Ascending aorta (tissue), 2 donors: ENCODE results near the gene POGZ. TPM values are rescaled to one million over a fixed set of nuclear protein-coding genes. Genes with fewer than 3 reads are reported as not detected.
A peak's percentile ranks its signal among the peaks of the same experiment; 100 is the strongest.

ENCODE experiments used
- DNase-seq, 2 donors: peaks; one replicate each; pipeline ENCODE4 v3.0.0-alpha.2; 2019; ENCODE audit warnings: low spot score in 2 of 2
- H3K27ac ChIP-seq, 2 donors: fragments of 200-600 bp; sonication (generic); one replicate each; pipeline ENCODE4 v1.5.1; 2016 to 2017; ENCODE audit warnings: mild to moderate bottlenecking in 1 of 2
- H3K27me3 ChIP-seq: fragments of 200-600 bp; sonication (generic); one replicate; pipeline ENCODE4 v1.5.1; 2017
- H3K36me3 ChIP-seq, 2 donors: fragments of 200-600 bp; sonication (generic); one replicate each; pipeline ENCODE4 v1.5.1; 2016
- H3K4me1 ChIP-seq, 2 donors: fragments of 200-600 bp; sonication (generic); one replicate each; pipeline ENCODE4 v1.5.1; 2016 to 2017; ENCODE audit warnings: mild to moderate bottlenecking in 1 of 2
- H3K4me3 ChIP-seq, 2 donors: fragments of 200-600 bp; sonication (generic); one replicate each; pipeline ENCODE4 v1.5.1; 2016 to 2017; ENCODE audit warnings: mild to moderate bottlenecking in 1 of 2
- H3K9me3 ChIP-seq, 2 donors: fragments of 200-600 bp; sonication (generic); one replicate each; pipeline ENCODE4 v1.5.1; 2016
- CTCF ChIP-seq, 3 experiments: fragments of 200-600 bp in 2 of 3; fragments of 450-650 bp in 1 of 3; sonication (generic) in 2 of 3; IDR thresholded peaks; one replicate each; pipeline ENCODE4 v1.5.1; 2016 to 2019; ENCODE audit warnings: antibody characterized with exemption in 3 of 3, mild to moderate bottlenecking in 1 of 3, moderate library complexity in 1 of 3
- intact Hi-C: fragments of 100-400 bp; cut with DNase I; formaldehyde crosslinking; loops from one replicate; pipeline ENCODE4 v1.15.1; 2023
- total RNA-seq: library from RNA; depleted of rRNA; stranded (reverse); fragments of >200 nt; gene quantifications from one replicate; pipeline ENCODE4 v1.1.0, GENCODE V29; 2016

Gene POGZ
- total RNA-seq, 1 donor from 2014 or later: 18.1 TPM

DNA sequence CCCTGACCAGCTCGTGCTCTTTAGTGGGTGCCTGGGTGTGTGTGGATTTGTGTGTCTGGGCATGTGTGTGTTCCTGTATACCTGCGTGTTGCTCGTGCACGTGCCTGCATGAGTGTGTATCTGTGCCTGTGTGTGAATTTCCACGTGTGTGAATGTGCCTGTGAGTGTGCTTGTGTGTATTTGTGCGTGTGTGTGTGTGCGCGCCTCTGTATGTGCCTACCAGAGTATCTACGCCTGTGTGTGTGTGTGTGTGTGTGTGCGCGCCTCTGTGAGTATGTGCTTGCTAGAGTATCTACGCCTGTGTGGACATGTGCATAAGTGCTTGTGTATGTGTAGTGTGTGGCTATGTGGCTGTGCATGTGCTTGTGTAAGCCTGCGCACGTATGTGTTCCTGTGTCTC is 86.1 kb downstream of the POGZ start:
- Histone ChIP-seq H3K9me3 (no peaks in the 10 kb centered on the region), H3K4me3 (no peak overlapping the region), H3K27ac (no peak overlapping the region), H3K27me3 (no peaks in the 10 kb centered on the region), H3K4me1 (peaks cover 15 to 34% of the 10 kb centered on the region in 2 donors), H3K36me3 (peaks cover 0 to 5% of the 10 kb centered on the region in 2 donors)
- no peak for DNase-seq
- TF ChIP-seq CTCF (IDR thresholded peaks at IDR 0.05): no peak
- intact Hi-C loops: no loop called here

- peaks cover 0 to 5% of the 10 kb centered on the region in 2 donors for H3K36me3 ChIP-seq
- H3K4me3 ChIP-seq: peak within 1 kb of the TSS; percentile 48 to 63
- no peaks in the 10 kb centered on the region for H3K27me3 ChIP-seq
- intact Hi-C loops: loop anchor here (1.0 kb wide), 1 partner anchor 27 kb away; the partner anchor contains the start of gene PSMB4
- H3K9me3 ChIP-seq: no peaks in the 10 kb centered on the region
- peaks cover 15 to 34% of the 10 kb centered on the region in 2 donors for H3K4me1 ChIP-seq
- peak within 1 kb of the TSS; percentile 71 to 79 for H3K27ac ChIP-seq
- no peak for TF ChIP-seq CTCF (IDR thresholded peaks at IDR 0.05)
- DNase-seq: peak in 1 of 2 donors; percentile 89
Observed at GRCh38 chr1:151372058-151372934, 87.0 kb downstream of the POGZ start, which contains the start of gene SELENBP1. TSS of gene SELENBP1 (minus strand) at chr1:151372705. CDS start at chr1:151372641, 64 bp downstream.

GRCh38 chr1:151371370-151372057 is 87.8 kb downstream of the POGZ start:
- intact Hi-C loops: loop anchor here (1.0 kb wide), 2 partner anchors 24 to 28 kb away; partner anchors contain the start of genes PSMB4 and RFX5
- Histone ChIP-seq H3K4me1 (peaks cover 15 to 34% of the 10 kb centered on the region in 2 donors), H3K27ac (peak overlapping the region; percentile 71 to 79), H3K4me3 (peak overlapping the region; percentile 48 to 63), H3K27me3 (no peaks in the 10 kb centered on the region), H3K9me3 (no peaks in the 10 kb centered on the region), H3K36me3 (peaks cover 3 to 5% of the 10 kb centered on the region in 2 donors)
- TF ChIP-seq CTCF (IDR thresholded peaks at IDR 0.05): no peak
- DNase-seq: peak in 1 of 2 donors; percentile 87

GRCh38 chr1:151370211-151370911 is 88.9 kb downstream of the POGZ start:
- H3K27ac ChIP-seq: peak overlapping the region; percentile 71 to 79
- no peaks in the 10 kb centered on the region for H3K9me3 ChIP-seq
- no peaks in the 10 kb centered on the region for H3K27me3 ChIP-seq
- peak overlapping the region in 1 of 2 donors; percentile 63 for H3K4me3 ChIP-seq
- intact Hi-C loops: no loop called here
- no peak for DNase-seq
- peaks cover 12 to 14% of the 10 kb centered on the region in 2 donors for H3K36me3 ChIP-seq
- no peak for TF ChIP-seq CTCF (IDR thresholded peaks at IDR 0.05)
- peaks cover 15 to 34% of the 10 kb centered on the region in 2 donors for H3K4me1 ChIP-seq

DNA sequence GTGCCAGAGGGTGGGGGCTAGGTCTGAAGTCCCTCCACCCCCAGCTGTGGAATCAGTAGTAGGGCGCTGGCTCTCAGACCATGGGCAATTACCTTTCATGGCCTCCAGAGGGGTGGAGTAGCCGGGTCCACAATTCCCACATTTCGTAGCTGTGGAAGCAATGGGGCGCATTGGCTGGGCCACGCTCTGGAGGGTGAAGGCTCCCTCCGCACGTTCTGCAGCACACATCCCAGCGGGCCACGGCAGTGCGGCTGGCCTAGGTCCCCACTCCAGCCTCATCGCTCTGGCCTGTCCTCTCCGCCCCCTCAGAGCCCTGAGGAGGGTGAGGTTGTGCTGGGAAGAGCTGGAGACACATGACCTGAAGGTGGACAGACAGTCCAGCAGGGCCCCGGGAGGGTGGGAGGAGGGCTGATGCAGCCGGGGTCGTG is 89.7 kb downstream of the POGZ start:
- no peak for DNase-seq
- Histone ChIP-seq H3K27ac (peak overlapping the region; percentile 71 to 79), H3K4me3 (peak overlapping the region in 1 of 2 donors; percentile 20), H3K36me3 (peaks cover 17 to 21% of the 10 kb centered on the region in 2 donors), H3K9me3 (no peaks in the 10 kb centered on the region), H3K4me1 (peaks cover 15 to 34% of the 10 kb centered on the region in 2 donors), H3K27me3 (no peaks in the 10 kb centered on the region)
- intact Hi-C loops: no loop called here
- TF ChIP-seq CTCF (IDR thresholded peaks at IDR 0.05): no peak
